HepG2 (cell line): ENCODE results near the gene PALMD. TPM values are rescaled to one million over a fixed set of nuclear protein-coding genes. Genes with fewer than 3 reads are reported as not detected.

ENCODE experiments used
- ATAC-seq: fragments of 200-7000 bp; cut with Tn5 transposase; 3 replicates; pipeline ENCODE4 v1.9.1; 2020; ENCODE audit warnings: mild to moderate bottlenecking, moderate library complexity
- BruUV-seq: library from RNA; stranded (reverse); fragments of 400-500 nt; replicated peaks from 2 replicates; lab custom pipeline; 2021; lab: Mats Ljungman, UMichigan
- CTCF ChIA-PET: fragments of 300-600 bp; formaldehyde crosslinking; extraction: SDS; loops from one replicate; lab custom pipeline; 2021; ENCODE audit warnings: low total read pairs, inconsistent platforms, low intra/inter-chr PET ratio; lab: Yijun Ruan, JAX
- POLR2A ChIA-PET: fragments of 350-600 bp; sonication (Branson Sonifier 250); formaldehyde crosslinking; loops from one replicate; lab custom pipeline; 2020; ENCODE audit warnings: antibody characterized with exemption, inconsistent platforms; lab: Yijun Ruan, JAX
- DNase-seq: peaks from one replicate; pipeline ENCODE4 v3.0.0-alpha.2; 2015; ENCODE audit warnings: low spot score
- FAIRE-seq: peaks from 3 replicates; lab custom pipeline; 2011; peaks lifted over from hg19 to GRCh38; lab: Jason Lieb, UNC
- H2AFZ ChIP-seq: one replicate; pipeline ENCODE4 v1.6.1; 2011; ENCODE audit warnings: low read length, inconsistent platforms
- H3K27ac ChIP-seq: fragments of 300-600 bp; 3 replicates; pipeline ENCODE4 v1.8.0; 2011; ENCODE audit warnings: mixed run types, mild to moderate bottlenecking, mixed read lengths, low read length, inconsistent platforms; ENCODE audit not compliant: insufficient read depth; ENCODE audit errors: extremely low read length
- H3K27me3 ChIP-seq, 2 experiments: fragments of 200-600 bp in 1 of 2; 2 replicates in 1 of 2; 3 replicates in 1 of 2; pipeline versions ENCODE4 v1.6.0 to v1.8.0; 2011; ENCODE audit warnings: low read length in 2 of 2, mild to moderate bottlenecking in 2 of 2, moderate library complexity in 2 of 2, inconsistent platforms in 1 of 2; ENCODE audit not compliant: insufficient read depth in 2 of 2, control insufficient read depth in 1 of 2
- H3K36me3 ChIP-seq, 2 experiments: fragments of 200-600 bp in 1 of 2; replicated peaks in 1 of 2; 2 replicates in 1 of 2; 3 replicates in 1 of 2; pipeline versions ENCODE4 v1.5.1 to v1.8.0; 2011; ENCODE audit warnings: low read length in 2 of 2, inconsistent platforms in 1 of 2; ENCODE audit not compliant: insufficient read depth in 2 of 2, control insufficient read depth in 1 of 2
- H3K4me1 ChIP-seq: 2 replicates; pipeline ENCODE4 v1.5.1; 2012; ENCODE audit warnings: low read length, inconsistent platforms; ENCODE audit not compliant: insufficient read depth
- H3K4me2 ChIP-seq: 2 replicates; pipeline ENCODE4 v1.6.0; 2011; ENCODE audit warnings: low read depth, low read length, inconsistent platforms
- H3K4me3 ChIP-seq, 3 experiments: fragments of 200-600 bp in 1 of 3; sonication (generic), shearing (Covaris generic) in 1 of 3; replicated peaks in 1 of 3; 2 replicates each; pipeline ENCODE4 v1.5.1; 2011 to 2016; ENCODE audit warnings: low read length in 3 of 3, inconsistent platforms in 2 of 3, low read depth in 2 of 3, mild to moderate bottlenecking in 2 of 3, control low read depth in 1 of 3, mixed read lengths in 1 of 3; ENCODE audit not compliant: insufficient read depth in 1 of 3
- H3K79me2 ChIP-seq: one replicate; pipeline ENCODE4 v1.6.1; 2011; ENCODE audit warnings: low read length, inconsistent platforms; ENCODE audit not compliant: insufficient read depth
- H3K9ac ChIP-seq: 2 replicates; pipeline ENCODE4 v1.6.0; 2011; ENCODE audit warnings: mild to moderate bottlenecking, low read depth, low read length, inconsistent platforms; ENCODE audit not compliant: insufficient read depth
- H3K9me3 ChIP-seq: 2 replicates; pipeline ENCODE4 v1.5.1; 2012; ENCODE audit warnings: mild to moderate bottlenecking, low read length
- H4K20me1 ChIP-seq: 2 replicates; pipeline ENCODE4 v1.6.0; 2011; ENCODE audit warnings: inconsistent platforms, mild to moderate bottlenecking, low read length, moderate library complexity; ENCODE audit not compliant: insufficient read depth
- ARNT2 ChIP-seq: sonication (generic); formaldehyde crosslinking; IDR thresholded peaks from 2 replicates; pipeline ENCODE4 v1.8.0; 2022; ENCODE audit warnings: mild to moderate bottlenecking, low read depth, missing genetic modification reagents, moderate library complexity
- CHD4 ChIP-seq: fragments of 200-600 bp; sonication (generic); IDR thresholded peaks from 2 replicates; pipeline ENCODE4 v1.7.0; 2017; ENCODE audit warnings: mild to moderate bottlenecking, low read length, borderline replicate concordance
- FOXA3 ChIP-seq: IDR thresholded peaks from 2 replicates; pipeline ENCODE4 v1.6.1; 2016; ENCODE audit warnings: missing genetic modification reagents, missing compliant biosample characterization
- HOXA3 ChIP-seq: sonication (generic); formaldehyde crosslinking; IDR thresholded peaks from 2 replicates; pipeline ENCODE4 v1.5.0; 2020; ENCODE audit warnings: missing genetic modification reagents
- HOXD1 ChIP-seq: sonication (generic); formaldehyde crosslinking; IDR thresholded peaks from 2 replicates; pipeline ENCODE4 v1.5.0; 2020; ENCODE audit warnings: missing genetic modification reagents
- ISL2 ChIP-seq: sonication (generic); formaldehyde crosslinking; IDR thresholded peaks from 2 replicates; pipeline ENCODE4 v1.5.0; 2020; ENCODE audit warnings: missing genetic modification reagents
- KAT7 ChIP-seq: IDR thresholded peaks from 2 replicates; pipeline ENCODE4 v1.6.1; 2018; ENCODE audit warnings: borderline replicate concordance, missing compliant biosample characterization
- MAFG ChIP-seq: sonication (generic); formaldehyde crosslinking; IDR thresholded peaks from 2 replicates; pipeline ENCODE4 v1.5.1; 2020; ENCODE audit warnings: mild to moderate bottlenecking, missing genetic modification reagents
- SMAD1 ChIP-seq: sonication (generic); formaldehyde crosslinking; IDR thresholded peaks from 2 replicates; pipeline ENCODE4 v1.4.0; 2020; ENCODE audit warnings: missing genetic modification reagents, low read depth, mild to moderate bottlenecking, borderline replicate concordance
- TARDBP ChIP-seq: sonication (generic); formaldehyde crosslinking; IDR thresholded peaks from 2 replicates; pipeline ENCODE4 v1.8.0; 2022; ENCODE audit warnings: mild to moderate bottlenecking, missing genetic modification reagents
- ZNF326 ChIP-seq: sonication (generic); formaldehyde crosslinking; IDR thresholded peaks from 2 replicates; pipeline ENCODE4 v1.4.0; 2020; ENCODE audit warnings: missing genetic modification reagents, borderline replicate concordance
- ZZZ3 ChIP-seq: sonication (generic); formaldehyde crosslinking; IDR thresholded peaks from 2 replicates; pipeline ENCODE4 v1.4.0; 2020; ENCODE audit warnings: missing genetic modification reagents, mild to moderate bottlenecking, borderline replicate concordance
- WGBS: methylation state at CpG from one replicate; pipeline ENCODE4 v1.1.6; 2017; ENCODE audit warnings: low lambda C conversion rate; 5-methylcytosine and 5-hydroxymethylcytosine counted together
- in situ Hi-C: cut with HindIII; loops from 2 replicates; pipeline ENCODE4 v1.10.0; 2017; ENCODE audit warnings: low pct_unique_long_range_greater_than_20kb; ENCODE audit not compliant: extremely low pct_ligation_motif_present
- intact Hi-C: fragments of 100-400 bp; cut with micrococcal nuclease; formaldehyde crosslinking; loops from one replicate; pipeline ENCODE4 v1.10.0; 2022; ENCODE audit not compliant: unreplicated experiment
- polyA plus RNA-seq, 8 experiments: library from polyadenylated mRNA; depleted of rRNA in 3 of 8; stranded (reverse) in 7 of 8; unstranded in 1 of 8; fragments of >200 nt; fragmentation: Illumina TruSeq in 4 of 8; extraction: Trizol in 4 of 8; gene quantifications; 2 replicates each; pipeline versions ENCODE4 v1.2.1 to v1.2.3, GENCODE V29; 2011 to 2016; ENCODE audit warnings: low read depth in 4 of 8, missing spikeins in 1 of 8, mixed read lengths in 1 of 8; ENCODE audit not compliant: insufficient read depth in 1 of 8
- total RNA-seq, 5 experiments: library from RNA; depleted of rRNA; stranded (reverse); fragments of >200 nt; fragmentation: Illumina TruSeq; extraction: Trizol; gene quantifications; 2 replicates each; pipeline ENCODE4 v1.2.3, GENCODE V29; 2016; ENCODE audit warnings: low read depth in 1 of 5
- TF ChIP-seq, protein P1 (sequence below): sonication (generic); formaldehyde crosslinking; IDR thresholded peaks from 2 replicates; pipeline ENCODE4 v1.4.0; 2020; ENCODE audit warnings: mild to moderate bottlenecking, missing genetic modification reagents
- TF ChIP-seq, protein P2 (sequence below): sonication (generic); formaldehyde crosslinking; IDR thresholded peaks from 2 replicates; pipeline ENCODE4 v1.9.0; 2021; ENCODE audit warnings: missing genetic modification reagents, borderline replicate concordance

Gene PALMD
- total and polyA plus RNA-seq, 2 of the 13 experiments (the other 11 are each of a cell fraction or from before 2014, with no cell fraction given): 5.5 to 31.1 TPM

DNA sequence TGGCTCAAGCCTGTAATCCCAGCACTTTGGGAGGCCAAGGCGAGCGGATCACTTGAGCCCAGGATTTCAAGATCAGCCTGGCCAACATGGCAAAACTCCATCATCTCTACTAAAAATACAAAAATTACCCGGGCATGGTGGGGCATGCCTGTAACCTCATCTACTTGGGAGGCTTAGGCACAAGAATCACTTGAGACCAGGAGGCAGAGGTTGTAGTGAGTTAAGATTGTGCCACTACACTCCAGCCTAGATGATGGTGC is 12.0 kb downstream of the PALMD start (continued):
- TF ChIP-seq, protein P1, sequence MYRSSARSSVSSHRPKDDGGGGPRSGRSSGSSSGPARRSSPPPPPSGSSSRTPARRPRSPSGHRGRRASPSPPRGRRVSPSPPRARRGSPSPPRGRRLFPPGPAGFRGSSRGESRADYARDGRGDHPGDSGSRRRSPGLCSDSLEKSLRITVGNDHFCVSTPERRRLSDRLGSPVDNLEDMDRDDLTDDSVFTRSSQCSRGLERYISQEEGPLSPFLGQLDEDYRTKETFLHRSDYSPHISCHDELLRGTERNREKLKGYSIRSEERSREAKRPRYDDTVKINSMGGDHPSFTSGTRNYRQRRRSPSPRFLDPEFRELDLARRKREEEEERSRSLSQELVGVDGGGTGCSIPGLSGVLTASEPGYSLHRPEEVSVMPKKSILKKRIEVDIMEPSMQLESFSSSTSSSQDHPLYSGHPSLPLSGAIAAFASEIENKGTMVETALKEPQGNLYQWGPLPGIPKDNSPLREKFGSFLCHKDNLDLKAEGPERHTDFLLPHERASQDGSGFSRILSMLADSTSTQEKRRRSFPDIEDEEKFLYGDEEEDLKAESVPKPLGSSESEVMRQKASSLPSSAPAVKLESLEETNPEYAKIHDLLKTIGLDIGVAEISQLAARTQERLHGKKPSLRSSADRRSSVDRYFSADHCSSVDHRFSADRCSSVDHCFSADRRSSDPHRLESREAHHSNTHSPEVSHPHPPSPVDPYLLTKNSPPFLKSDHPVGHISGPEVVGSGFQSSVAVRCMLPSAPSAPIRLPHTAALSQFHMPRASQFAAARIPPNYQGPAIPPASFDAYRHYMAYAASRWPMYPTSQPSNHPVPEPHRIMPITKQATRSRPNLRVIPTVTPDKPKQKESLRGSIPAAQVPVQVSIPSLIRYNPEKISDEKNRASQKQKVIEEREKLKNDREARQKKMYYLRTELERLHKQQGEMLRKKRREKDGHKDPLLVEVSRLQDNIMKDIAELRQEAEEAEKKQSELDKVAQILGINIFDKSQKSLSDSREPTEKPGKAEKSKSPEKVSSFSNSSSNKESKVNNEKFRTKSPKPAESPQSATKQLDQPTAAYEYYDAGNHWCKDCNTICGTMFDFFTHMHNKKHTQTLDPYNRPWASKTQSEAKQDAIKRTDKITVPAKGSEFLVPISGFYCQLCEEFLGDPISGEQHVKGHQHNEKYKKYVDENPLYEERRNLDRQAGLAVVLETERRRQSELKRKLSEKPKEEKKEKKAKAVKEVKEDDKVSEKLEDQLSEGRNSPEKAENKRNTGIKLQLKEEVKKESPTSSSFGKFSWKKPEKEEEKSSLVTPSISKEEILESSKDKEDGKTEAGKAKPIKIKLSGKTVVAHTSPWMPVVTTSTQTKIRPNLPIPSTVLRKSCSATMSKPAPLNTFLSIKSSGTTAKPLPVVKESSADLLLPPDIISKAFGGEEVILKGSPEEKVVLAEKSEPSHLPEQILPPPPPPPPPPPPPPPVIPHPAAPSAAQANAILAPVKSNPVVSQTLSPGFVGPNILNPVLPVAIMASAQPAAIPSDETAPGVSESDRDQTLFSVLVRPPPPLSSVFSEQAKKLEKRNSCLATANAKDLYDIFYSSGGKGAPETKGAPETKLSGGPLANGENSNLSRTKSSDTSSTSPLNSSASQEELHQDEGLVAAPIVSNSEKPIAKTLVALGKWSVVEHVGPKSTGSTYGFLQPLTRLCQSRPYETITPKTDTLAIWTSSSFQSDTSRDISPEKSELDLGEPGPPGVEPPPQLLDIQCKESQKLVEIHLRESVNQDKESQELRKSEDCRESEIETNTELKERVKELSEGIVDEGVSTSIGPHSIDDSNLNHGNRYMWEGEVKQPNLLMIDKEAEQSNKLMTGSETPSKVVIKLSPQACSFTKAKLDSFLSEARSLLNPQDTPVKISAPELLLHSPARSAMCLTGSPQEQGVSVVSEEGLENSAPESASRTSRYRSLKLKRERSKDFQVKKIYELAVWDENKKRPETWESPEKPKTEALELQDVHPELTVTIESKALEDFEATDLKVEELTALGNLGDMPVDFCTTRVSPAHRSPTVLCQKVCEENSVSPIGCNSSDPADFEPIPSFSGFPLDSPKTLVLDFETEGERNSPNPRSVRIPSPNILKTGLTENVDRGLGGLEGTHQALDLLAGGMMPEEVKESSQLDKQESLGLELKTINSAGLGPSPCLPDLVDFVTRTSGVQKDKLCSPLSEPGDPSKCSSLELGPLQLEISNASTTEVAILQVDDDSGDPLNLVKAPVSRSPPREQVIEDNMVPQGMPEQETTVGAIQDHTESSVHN: no peak
- no peak for TF ChIP-seq MAFG (CRISPR knock-in tag)
- TF ChIP-seq HOXD1 (CRISPR knock-in tag): no peak
- no peak for TF ChIP-seq ZNF326 (CRISPR knock-in tag)
- TF ChIP-seq, all 625 proteins: peak for 0

DNA sequence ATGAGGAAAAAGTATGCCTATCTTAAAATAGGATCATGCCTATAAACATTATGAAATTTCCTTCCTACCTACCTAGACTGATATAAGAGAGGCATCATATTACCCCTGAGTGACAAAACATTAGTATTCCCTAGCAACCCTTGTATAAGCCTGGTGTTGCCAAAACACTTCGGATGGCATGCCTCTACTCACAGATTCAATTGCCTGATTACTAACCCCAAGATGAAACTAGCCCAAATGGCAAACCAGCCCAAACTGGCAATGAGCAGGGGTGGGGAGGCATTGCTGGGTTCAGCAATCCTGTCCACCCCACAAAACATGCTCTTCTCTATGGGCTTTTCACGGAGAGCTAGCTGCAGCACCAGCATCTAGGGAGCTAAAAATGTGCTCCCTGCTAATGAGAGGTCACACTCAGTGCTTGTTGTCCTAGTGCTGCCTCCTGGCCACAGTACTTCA is 13.9 kb downstream of the PALMD start:
- H3K27me3 ChIP-seq: no peaks in the 10 kb centered on the region
- no peak overlapping the region for H3K9ac ChIP-seq
- ChIA-PET CTCF (no interaction called here), POLR2A (no interaction called here)
- H3K36me3 ChIP-seq: peaks cover 3 to 17% of the 10 kb centered on the region in 2 experiments; a peak in 4 of 5 replicates
- H3K4me2 ChIP-seq: no peak overlapping the region
- no peak overlapping the region for H2AFZ ChIP-seq
- H3K4me3 ChIP-seq: no peak overlapping the region
- H4K20me1 ChIP-seq: no peaks in the 10 kb centered on the region
- intact Hi-C loops: no loop called here
- ATAC-seq (no peak), FAIRE-seq (no peak), DNase-seq (no peak)
- no TSS peak for BruUV-seq
- 86% methylated on average over 2 of the region's 2 CpGs for WGBS
- in situ Hi-C loops: no loop called here
- peak overlapping the region; percentile 8 for H3K27ac ChIP-seq
- no peaks in the 10 kb centered on the region for H3K9me3 ChIP-seq
- peaks cover 3% of the 10 kb centered on the region for H3K79me2 ChIP-seq
- H3K4me1 ChIP-seq: peaks cover 16% of the 10 kb centered on the region
- no peak for TF ChIP-seq FOXA3
- no peak for TF ChIP-seq ARNT2 (CRISPR knock-in tag)
- TF ChIP-seq TARDBP (CRISPR knock-in tag): no peak
- no peak for TF ChIP-seq HOXA3 (CRISPR knock-in tag)
- TF ChIP-seq, protein P2, sequence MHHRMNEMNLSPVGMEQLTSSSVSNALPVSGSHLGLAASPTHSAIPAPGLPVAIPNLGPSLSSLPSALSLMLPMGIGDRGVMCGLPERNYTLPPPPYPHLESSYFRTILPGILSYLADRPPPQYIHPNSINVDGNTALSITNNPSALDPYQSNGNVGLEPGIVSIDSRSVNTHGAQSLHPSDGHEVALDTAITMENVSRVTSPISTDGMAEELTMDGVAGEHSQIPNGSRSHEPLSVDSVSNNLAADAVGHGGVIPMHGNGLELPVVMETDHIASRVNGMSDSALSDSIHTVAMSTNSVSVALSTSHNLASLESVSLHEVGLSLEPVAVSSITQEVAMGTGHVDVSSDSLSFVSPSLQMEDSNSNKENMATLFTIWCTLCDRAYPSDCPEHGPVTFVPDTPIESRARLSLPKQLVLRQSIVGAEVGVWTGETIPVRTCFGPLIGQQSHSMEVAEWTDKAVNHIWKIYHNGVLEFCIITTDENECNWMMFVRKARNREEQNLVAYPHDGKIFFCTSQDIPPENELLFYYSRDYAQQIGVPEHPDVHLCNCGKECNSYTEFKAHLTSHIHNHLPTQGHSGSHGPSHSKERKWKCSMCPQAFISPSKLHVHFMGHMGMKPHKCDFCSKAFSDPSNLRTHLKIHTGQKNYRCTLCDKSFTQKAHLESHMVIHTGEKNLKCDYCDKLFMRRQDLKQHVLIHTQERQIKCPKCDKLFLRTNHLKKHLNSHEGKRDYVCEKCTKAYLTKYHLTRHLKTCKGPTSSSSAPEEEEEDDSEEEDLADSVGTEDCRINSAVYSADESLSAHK (CRISPR knock-in tag): no peak
- TF ChIP-seq ISL2 (CRISPR knock-in tag): no peak
- TF ChIP-seq SMAD1 (CRISPR knock-in tag): no peak
- no peak for TF ChIP-seq CHD4
- TF ChIP-seq ZZZ3: no peak
- TF ChIP-seq KAT7 (CRISPR knock-in tag): no peak
